KG1 (cell line): ENCODE results near the gene FBRSL1.

Experiments
- DNase-seq: peaks from one replicate; lab custom pipeline; 2025; lab: John Stamatoyannopoulos, UW

The FBRSL1 gene

GRCh38 chr12:132497514-132498405, 7.8 kb downstream of the FBRSL1 start:
- DNase-seq = no peak

- no peak for DNase-seq
These were observed 9.0 kb downstream of the FBRSL1 start for GRCh38 chr12:132498931-132499330.

GRCh38 chr12:132500142-132500855, 10.3 kb downstream of the FBRSL1 start:
- DNase-seq = no peak

- DNase-seq = no peak
These were observed 10.9 kb downstream of the FBRSL1 start for GRCh38 chr12:132500856-132501180.

GRCh38 chr12:132501204-132501940, 11.4 kb downstream of the FBRSL1 start:
- DNase-seq = no peak

GRCh38 chr12:132502149-132502881, 12.4 kb downstream of the FBRSL1 start:
- no peak for DNase-seq

- no peak for DNase-seq
These were observed 12.9 kb downstream of the FBRSL1 start for GRCh38 chr12:132502882-132503193.

GRCh38 chr12:132503618-132504204, 13.8 kb downstream of the FBRSL1 start:
- DNase-seq = no peak

- DNase-seq = no peak
These were observed 15.3 kb downstream of the FBRSL1 start for GRCh38 chr12:132505105-132505851.

- no peak for DNase-seq
These were observed 15.9 kb downstream of the FBRSL1 start for GRCh38 chr12:132505852-132506219.

GRCh38 chr12:132506328-132507160, 16.6 kb downstream of the FBRSL1 start:
- DNase-seq = no peak

- no peak for DNase-seq
These were observed 17.2 kb downstream of the FBRSL1 start for GRCh38 chr12:132507161-132507538.

GRCh38 chr12:132507656-132508490, 17.9 kb downstream of the FBRSL1 start:
- DNase-seq = no peak

GRCh38 chr12:132508491-132508740, 18.5 kb downstream of the FBRSL1 start:
- DNase-seq = no peak

- DNase-seq = no peak
These were observed 19.1 kb downstream of the FBRSL1 start for GRCh38 chr12:132508860-132509732.

GRCh38 chr12:132510111-132510724, 20.3 kb downstream of the FBRSL1 start:
- DNase-seq = no peak

GRCh38 chr12:132510746-132511477, 21.0 kb downstream of the FBRSL1 start:
- no peak for DNase-seq
